ENCODE measurements around the gene PPARG. TPM values are rescaled to one million over a fixed set of nuclear protein-coding genes. Genes with fewer than 3 reads are reported as not detected.

Gene PPARG
- total and polyA plus RNA-seq, 10 donors = 5.5 to 28.0 (median 19.4) TPM

DNA sequence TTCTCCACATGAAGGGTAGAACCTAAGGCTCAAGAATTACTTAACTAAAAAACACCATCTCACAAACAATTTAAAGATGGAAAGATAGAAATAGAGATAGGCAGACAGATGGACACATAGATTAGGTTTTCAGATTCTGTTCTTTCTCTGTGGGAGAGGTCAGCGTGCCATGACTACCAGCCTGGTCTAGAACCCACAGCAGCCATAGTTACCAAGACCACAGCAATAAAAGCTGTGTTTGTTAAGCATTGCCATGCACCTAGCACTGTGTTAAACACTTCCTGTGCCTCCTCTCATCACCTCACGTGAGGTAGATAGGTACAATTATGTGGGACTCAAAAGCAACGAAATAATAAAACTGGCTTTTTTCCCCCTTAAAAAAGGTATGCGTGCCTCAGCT, 112.3 kb downstream of the PPARG start:
- intact Hi-C loops (cut with DNase I; ENCODE audit: low total_unique reads) = no loop called here
- Histone ChIP-seq H3K27ac (no peak overlapping the region), H3K36me3 (no peaks in the 10 kb centered on the region), H3K4me1 (peaks cover 0 to 38% (median 13%) of the 10 kb centered on the region in 6 donors), H3K9me3 (no peaks in the 10 kb centered on the region), H3K27me3 (replicated peaks in 1 of 7) (no peaks in the 10 kb centered on the region), H3K4me3 (no peak overlapping the region)
- TF ChIP-seq POLR2A (IDR thresholded peaks at IDR 0.05) (no peak), POLR2AphosphoS5 (IDR thresholded peaks at IDR 0.05) (no peak)
- TF ChIP-seq, protein P1, sequence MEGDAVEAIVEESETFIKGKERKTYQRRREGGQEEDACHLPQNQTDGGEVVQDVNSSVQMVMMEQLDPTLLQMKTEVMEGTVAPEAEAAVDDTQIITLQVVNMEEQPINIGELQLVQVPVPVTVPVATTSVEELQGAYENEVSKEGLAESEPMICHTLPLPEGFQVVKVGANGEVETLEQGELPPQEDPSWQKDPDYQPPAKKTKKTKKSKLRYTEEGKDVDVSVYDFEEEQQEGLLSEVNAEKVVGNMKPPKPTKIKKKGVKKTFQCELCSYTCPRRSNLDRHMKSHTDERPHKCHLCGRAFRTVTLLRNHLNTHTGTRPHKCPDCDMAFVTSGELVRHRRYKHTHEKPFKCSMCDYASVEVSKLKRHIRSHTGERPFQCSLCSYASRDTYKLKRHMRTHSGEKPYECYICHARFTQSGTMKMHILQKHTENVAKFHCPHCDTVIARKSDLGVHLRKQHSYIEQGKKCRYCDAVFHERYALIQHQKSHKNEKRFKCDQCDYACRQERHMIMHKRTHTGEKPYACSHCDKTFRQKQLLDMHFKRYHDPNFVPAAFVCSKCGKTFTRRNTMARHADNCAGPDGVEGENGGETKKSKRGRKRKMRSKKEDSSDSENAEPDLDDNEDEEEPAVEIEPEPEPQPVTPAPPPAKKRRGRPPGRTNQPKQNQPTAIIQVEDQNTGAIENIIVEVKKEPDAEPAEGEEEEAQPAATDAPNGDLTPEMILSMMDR (IDR thresholded peaks at IDR 0.05 in 8 of 11, conservative IDR thresholded peaks at IDR 0.05 in 3 of 11) = no peak
- no peak for DNase-seq
- 85 to 91% (median 87%) methylated on average over 4 of the region's 4 CpGs for WGBS, 5 donors

DNA sequence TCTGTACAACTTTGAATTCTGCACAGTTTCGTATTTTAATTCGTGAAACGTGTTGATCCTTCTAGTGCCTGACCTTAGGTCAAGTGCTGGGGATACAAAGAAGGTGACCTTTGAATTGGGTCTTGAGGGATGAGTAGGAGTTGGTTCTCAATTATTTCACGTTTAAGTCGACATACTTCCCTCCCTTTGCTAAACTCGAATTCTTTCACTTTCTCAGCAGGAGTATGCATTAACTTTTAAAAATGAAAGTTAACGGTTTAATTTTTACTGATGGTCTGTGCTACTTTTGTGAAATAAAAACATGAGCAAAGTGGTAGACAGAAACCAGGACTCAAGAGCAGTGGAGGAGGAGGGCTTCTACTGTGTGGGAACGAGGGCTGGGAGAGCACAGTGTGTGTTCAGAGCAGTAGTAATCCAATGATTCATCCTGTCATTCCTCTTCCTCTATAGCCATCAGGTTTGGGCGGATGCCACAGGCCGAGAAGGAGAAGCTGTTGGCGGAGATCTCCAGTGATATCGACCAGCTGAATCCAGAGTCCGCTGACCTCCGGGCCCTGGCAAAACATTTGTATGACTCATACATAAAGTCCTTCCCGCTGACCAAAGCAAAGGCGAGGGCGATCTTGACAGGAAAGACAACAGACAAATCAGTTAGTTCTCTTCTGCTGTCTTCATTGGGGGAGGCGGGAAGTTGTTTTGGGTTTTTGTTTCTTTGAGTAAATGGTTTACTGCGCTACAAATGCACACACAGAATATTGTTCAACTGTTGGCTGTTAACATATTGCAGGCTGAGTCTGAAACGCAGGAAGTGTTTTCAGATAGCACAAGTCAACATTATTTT, 116.8 kb downstream of the PPARG start:
- no peaks in the 10 kb centered on the region for H3K36me3 ChIP-seq
- intact Hi-C loops (cut with DNase I; ENCODE audit: low total_unique reads) = no loop called here
- DNase-seq = peak; percentile 86
- 51 to 76% (median 58%) methylated on average over 20 of the region's 20 CpGs for WGBS, 5 donors
- peak overlapping the region in 1 of 8 donors; percentile 16 for H3K4me3 ChIP-seq
- H3K9me3 ChIP-seq = no peaks in the 10 kb centered on the region
- no peaks in the 10 kb centered on the region for H3K27me3 ChIP-seq (replicated peaks in 1 of 7)
- peaks cover 0 to 20% (median 7%) of the 10 kb centered on the region in 6 donors for H3K4me1 ChIP-seq
- H3K27ac ChIP-seq = peak overlapping the region; percentile 23 to 83 (median 72)
- TF ChIP-seq POLR2AphosphoS5 (IDR thresholded peaks at IDR 0.05) (peak; percentile 8 to 85 (median 76)), POLR2A (IDR thresholded peaks at IDR 0.05) (no peak)
- TF ChIP-seq, protein P1 (IDR thresholded peaks at IDR 0.05 in 8 of 11, conservative IDR thresholded peaks at IDR 0.05 in 3 of 11) = no peak

- Histone ChIP-seq H3K4me1 (peaks cover 0 to 22% (median 4%) of the 10 kb centered on the region in 6 donors), H3K4me3 (no peak overlapping the region), H3K27ac (no peak overlapping the region), H3K36me3 (no peaks in the 10 kb centered on the region), H3K9me3 (no peaks in the 10 kb centered on the region), H3K27me3 (replicated peaks in 1 of 7) (no peaks in the 10 kb centered on the region)
- intact Hi-C loops (cut with DNase I; ENCODE audit: low total_unique reads) = no loop called here
- TF ChIP-seq POLR2AphosphoS5 (IDR thresholded peaks at IDR 0.05) (no peak), POLR2A (IDR thresholded peaks at IDR 0.05) (no peak)
- TF ChIP-seq, protein P1 (IDR thresholded peaks at IDR 0.05 in 8 of 11, conservative IDR thresholded peaks at IDR 0.05 in 3 of 11) = no peak
- DNase-seq = no peak
- 77 to 87% (median 81%) methylated on average over 3 of the region's 3 CpGs for WGBS, 5 donors
Observed at GRCh38 chr3:12408984-12409683, 120.3 kb downstream of the PPARG start.

All from spleen (tissue), 11 donors.